WTC11 (cell line): ENCODE measurements around the gene LMTK2. TPM values are rescaled to one million over a fixed set of nuclear protein-coding genes. Genes with fewer than 3 reads are reported as not detected.

Experiments used
- ATAC-seq: fragments of 200-7000 bp; cut with Tn5 transposase; 2 replicates; pipeline ENCODE4 v1.10.0; 2021; ENCODE audit warnings: mild to moderate bottlenecking, moderate library complexity
- CTCF ChIA-PET: fragments of 300-600 bp; sonication (Branson Sonifier 250); formaldehyde crosslinking; loops from one replicate; lab custom pipeline; 2021; ENCODE audit warnings: antibody characterized with exemption; lab: Charles Lee
- POLR2A ChIA-PET: fragments of 350-600 bp; sonication (Branson Sonifier 250); formaldehyde crosslinking; loops from one replicate; lab custom pipeline; 2021; ENCODE audit warnings: antibody characterized with exemption; lab: Charles Lee
- DNase-seq: peaks from one replicate; pipeline ENCODE4 v3.0.0; 2021; ENCODE audit warnings: low spot score
- H3K27ac Mint-ChIP-seq: 2 replicates; pipeline ENCODE4 v1.8.0; 2021; ENCODE audit warnings: mixed read lengths
- H3K27me3 Mint-ChIP-seq: 2 replicates; pipeline ENCODE4 v1.8.0; 2021; ENCODE audit warnings: low read depth, mild to moderate bottlenecking, moderate library complexity, mixed read lengths
- H3K36me3 Mint-ChIP-seq: 2 replicates; pipeline ENCODE4 v1.8.0; 2021; ENCODE audit warnings: mixed read lengths
- H3K4me1 Mint-ChIP-seq: 2 replicates; pipeline ENCODE4 v1.8.0; 2022; ENCODE audit warnings: mixed read lengths
- H3K4me3 Mint-ChIP-seq: 2 replicates; pipeline ENCODE4 v1.8.0; 2021; ENCODE audit warnings: mild to moderate bottlenecking, moderate library complexity, mixed read lengths
- H3K9me3 Mint-ChIP-seq: 2 replicates; pipeline ENCODE4 v1.8.0; 2021; ENCODE audit warnings: mixed read lengths
- ATF6 ChIP-seq: sonication (generic); formaldehyde crosslinking; IDR thresholded peaks from 2 replicates; pipeline ENCODE4 v1.8.1; 2023; ENCODE audit warnings: mild to moderate bottlenecking, missing genetic modification reagents
- CREM ChIP-seq: sonication (generic); formaldehyde crosslinking; IDR thresholded peaks from 2 replicates; pipeline ENCODE4 v1.8.1; 2022; ENCODE audit warnings: mild to moderate bottlenecking, missing genetic modification reagents, moderate library complexity
- FOXJ3 ChIP-seq: sonication (generic); formaldehyde crosslinking; IDR thresholded peaks from 2 replicates; pipeline ENCODE4 v1.9.0; 2021; ENCODE audit warnings: missing genetic modification reagents, mild to moderate bottlenecking, borderline replicate concordance
- FOXK1 ChIP-seq: sonication (generic); formaldehyde crosslinking; IDR thresholded peaks from 2 replicates; pipeline ENCODE4 v1.8.0; 2022; ENCODE audit warnings: mild to moderate bottlenecking, moderate library complexity, missing genetic modification reagents
- IRF2 ChIP-seq: sonication (generic); formaldehyde crosslinking; IDR thresholded peaks from 2 replicates; pipeline ENCODE4 v1.8.0; 2022; ENCODE audit warnings: low read depth, missing genetic modification reagents, borderline replicate concordance
- JUN ChIP-seq: sonication (generic); formaldehyde crosslinking; IDR thresholded peaks from 2 replicates; pipeline ENCODE4 v1.8.0; 2023; ENCODE audit warnings: mild to moderate bottlenecking, missing genetic modification reagents
- MYBL2 ChIP-seq: sonication (generic); formaldehyde crosslinking; IDR thresholded peaks from 2 replicates; pipeline ENCODE4 v1.8.1; 2023; ENCODE audit warnings: mild to moderate bottlenecking, moderate library complexity, missing genetic modification reagents
- NFATC4 ChIP-seq: fragments of 250-450 bp; sonication (Bioruptor Pico); IDR thresholded peaks from 2 replicates; pipeline ENCODE4 v1.9.0; 2021; ENCODE audit warnings: mild to moderate bottlenecking
- NFYB ChIP-seq: sonication (generic); formaldehyde crosslinking; conservative IDR thresholded peaks from 2 replicates; pipeline ENCODE4 v1.8.0; 2022; ENCODE audit warnings: low read depth, missing genetic modification reagents
- NR1H2 ChIP-seq: sonication (generic); formaldehyde crosslinking; IDR thresholded peaks from 2 replicates; pipeline ENCODE4 v1.9.0; 2021; ENCODE audit warnings: mild to moderate bottlenecking, moderate library complexity, missing genetic modification reagents
- NR2C2 ChIP-seq: sonication (generic); formaldehyde crosslinking; IDR thresholded peaks from 2 replicates; pipeline ENCODE4 v1.8.0; 2022; ENCODE audit warnings: mild to moderate bottlenecking, missing genetic modification reagents
- RELA ChIP-seq: sonication (generic); formaldehyde crosslinking; IDR thresholded peaks from 2 replicates; pipeline ENCODE4 v1.8.1; 2022; ENCODE audit warnings: missing genetic modification reagents, mild to moderate bottlenecking, borderline replicate concordance
- SOX15 ChIP-seq: fragments of 250-450 bp; sonication (Bioruptor Pico); IDR thresholded peaks from 2 replicates; pipeline ENCODE4 v1.9.0; 2021; ENCODE audit warnings: mild to moderate bottlenecking
- SP1 ChIP-seq: sonication (generic); formaldehyde crosslinking; conservative IDR thresholded peaks from 2 replicates; pipeline ENCODE4 v1.8.1; 2022; ENCODE audit warnings: missing genetic modification reagents
- TEAD4 ChIP-seq: sonication (generic); formaldehyde crosslinking; IDR thresholded peaks from 2 replicates; pipeline ENCODE4 v1.8.0; 2022; ENCODE audit warnings: mild to moderate bottlenecking, missing genetic modification reagents
- TP53 ChIP-seq: sonication (generic); formaldehyde crosslinking; IDR thresholded peaks from 2 replicates; pipeline ENCODE4 v1.8.1; 2023; ENCODE audit warnings: mild to moderate bottlenecking, missing genetic modification reagents
- USF1 ChIP-seq: sonication (generic); formaldehyde crosslinking; IDR thresholded peaks from 2 replicates; pipeline ENCODE4 v1.8.0; 2022; ENCODE audit warnings: mild to moderate bottlenecking, missing genetic modification reagents
- ZNF121 ChIP-seq: sonication (generic); formaldehyde crosslinking; IDR thresholded peaks from 2 replicates; pipeline ENCODE4 v1.8.0; 2023; ENCODE audit warnings: missing genetic modification reagents
- ZNF219 ChIP-seq: sonication (generic); formaldehyde crosslinking; IDR thresholded peaks from 2 replicates; pipeline ENCODE4 v1.8.0; 2023; ENCODE audit warnings: missing genetic modification reagents, mild to moderate bottlenecking, borderline replicate concordance
- ZNF396 ChIP-seq: fragments of 250-450 bp; sonication (Bioruptor Pico); IDR thresholded peaks from 2 replicates; pipeline ENCODE4 v1.8.0; 2021; ENCODE audit warnings: mild to moderate bottlenecking, moderate library complexity, borderline replicate concordance
- ZNF425 ChIP-seq: fragments of 250-450 bp; sonication (Bioruptor Pico); conservative IDR thresholded peaks from 2 replicates; pipeline ENCODE4 v1.9.0; 2021; ENCODE audit warnings: mild to moderate bottlenecking
- total RNA-seq: library from RNA; stranded (reverse); gene quantifications from 3 replicates; pipeline ENCODE4 v1.2.3, GENCODE V29; 2021
- TF ChIP-seq, protein P1 (sequence below): sonication (generic); formaldehyde crosslinking; IDR thresholded peaks from 2 replicates; pipeline ENCODE4 v1.8.1; 2023; ENCODE audit warnings: mild to moderate bottlenecking, missing genetic modification reagents
- TF ChIP-seq, protein P2 (sequence below): sonication (generic); formaldehyde crosslinking; IDR thresholded peaks from 2 replicates; pipeline ENCODE4 v1.8.1; 2023; ENCODE audit warnings: mild to moderate bottlenecking, missing genetic modification reagents, moderate library complexity
- TF ChIP-seq, protein P3 (sequence below): sonication (generic); formaldehyde crosslinking; IDR thresholded peaks from 2 replicates; pipeline ENCODE4 v1.8.1; 2023; ENCODE audit warnings: mild to moderate bottlenecking, missing genetic modification reagents, borderline replicate concordance
- TF ChIP-seq, protein P4 (sequence below): sonication (generic); formaldehyde crosslinking; IDR thresholded peaks from 2 replicates; pipeline ENCODE4 v1.8.0; 2022; ENCODE audit warnings: mild to moderate bottlenecking, missing genetic modification reagents

Gene LMTK2
- total RNA-seq, 1 experiment from 2014 or later: 24.3 TPM

DNA sequence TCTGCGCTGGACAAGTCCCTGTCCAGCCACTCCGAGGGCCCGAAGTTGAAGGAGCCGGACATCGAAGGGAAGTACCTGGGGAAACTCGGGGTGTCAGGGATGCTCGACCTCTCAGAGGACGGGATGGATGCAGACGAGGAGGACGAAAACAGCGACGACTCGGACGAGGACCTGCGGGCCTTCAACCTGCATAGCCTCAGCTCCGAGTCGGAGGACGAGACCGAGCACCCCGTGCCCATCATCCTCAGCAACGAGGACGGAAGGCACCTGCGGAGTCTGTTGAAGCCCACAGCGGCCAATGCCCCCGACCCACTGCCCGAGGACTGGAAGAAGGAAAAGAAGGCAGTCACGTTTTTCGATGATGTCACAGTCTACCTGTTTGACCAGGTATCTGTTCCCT, 87.5 kb downstream of the LMTK2 start:
- Mint-ChIP-seq H3K4me1 (no peaks in the 10 kb centered on the region), H3K9me3 (no peaks in the 10 kb centered on the region), H3K4me3 (no peak overlapping the region), H3K27ac (no peak overlapping the region)
- POLR2A ChIA-PET: no interaction called here
- DNase-seq (no peak), ATAC-seq (no peak)
- TF ChIP-seq ZNF121 (CRISPR knock-in tag) (no peak), TP53 (CRISPR knock-in tag) (no peak), ATF6 (CRISPR knock-in tag) (no peak), ZNF396 (no peak), CREM (CRISPR knock-in tag) (no peak), ZNF425 (CRISPR knock-in tag) (no peak), ZNF219 (no peak), JUN (CRISPR knock-in tag) (no peak), NFYB (CRISPR knock-in tag) (no peak), IRF2 (CRISPR knock-in tag) (no peak)
- TF ChIP-seq, protein P1, sequence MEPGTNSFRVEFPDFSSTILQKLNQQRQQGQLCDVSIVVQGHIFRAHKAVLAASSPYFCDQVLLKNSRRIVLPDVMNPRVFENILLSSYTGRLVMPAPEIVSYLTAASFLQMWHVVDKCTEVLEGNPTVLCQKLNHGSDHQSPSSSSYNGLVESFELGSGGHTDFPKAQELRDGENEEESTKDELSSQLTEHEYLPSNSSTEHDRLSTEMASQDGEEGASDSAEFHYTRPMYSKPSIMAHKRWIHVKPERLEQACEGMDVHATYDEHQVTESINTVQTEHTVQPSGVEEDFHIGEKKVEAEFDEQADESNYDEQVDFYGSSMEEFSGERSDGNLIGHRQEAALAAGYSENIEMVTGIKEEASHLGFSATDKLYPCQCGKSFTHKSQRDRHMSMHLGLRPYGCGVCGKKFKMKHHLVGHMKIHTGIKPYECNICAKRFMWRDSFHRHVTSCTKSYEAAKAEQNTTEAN (CRISPR knock-in tag): no peak
- TF ChIP-seq, protein P2, sequence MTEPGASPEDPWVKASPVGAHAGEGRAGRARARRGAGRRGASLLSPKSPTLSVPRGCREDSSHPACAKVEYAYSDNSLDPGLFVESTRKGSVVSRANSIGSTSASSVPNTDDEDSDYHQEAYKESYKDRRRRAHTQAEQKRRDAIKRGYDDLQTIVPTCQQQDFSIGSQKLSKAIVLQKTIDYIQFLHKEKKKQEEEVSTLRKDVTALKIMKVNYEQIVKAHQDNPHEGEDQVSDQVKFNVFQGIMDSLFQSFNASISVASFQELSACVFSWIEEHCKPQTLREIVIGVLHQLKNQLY (CRISPR knock-in tag): no peak
- TF ChIP-seq, protein P3, sequence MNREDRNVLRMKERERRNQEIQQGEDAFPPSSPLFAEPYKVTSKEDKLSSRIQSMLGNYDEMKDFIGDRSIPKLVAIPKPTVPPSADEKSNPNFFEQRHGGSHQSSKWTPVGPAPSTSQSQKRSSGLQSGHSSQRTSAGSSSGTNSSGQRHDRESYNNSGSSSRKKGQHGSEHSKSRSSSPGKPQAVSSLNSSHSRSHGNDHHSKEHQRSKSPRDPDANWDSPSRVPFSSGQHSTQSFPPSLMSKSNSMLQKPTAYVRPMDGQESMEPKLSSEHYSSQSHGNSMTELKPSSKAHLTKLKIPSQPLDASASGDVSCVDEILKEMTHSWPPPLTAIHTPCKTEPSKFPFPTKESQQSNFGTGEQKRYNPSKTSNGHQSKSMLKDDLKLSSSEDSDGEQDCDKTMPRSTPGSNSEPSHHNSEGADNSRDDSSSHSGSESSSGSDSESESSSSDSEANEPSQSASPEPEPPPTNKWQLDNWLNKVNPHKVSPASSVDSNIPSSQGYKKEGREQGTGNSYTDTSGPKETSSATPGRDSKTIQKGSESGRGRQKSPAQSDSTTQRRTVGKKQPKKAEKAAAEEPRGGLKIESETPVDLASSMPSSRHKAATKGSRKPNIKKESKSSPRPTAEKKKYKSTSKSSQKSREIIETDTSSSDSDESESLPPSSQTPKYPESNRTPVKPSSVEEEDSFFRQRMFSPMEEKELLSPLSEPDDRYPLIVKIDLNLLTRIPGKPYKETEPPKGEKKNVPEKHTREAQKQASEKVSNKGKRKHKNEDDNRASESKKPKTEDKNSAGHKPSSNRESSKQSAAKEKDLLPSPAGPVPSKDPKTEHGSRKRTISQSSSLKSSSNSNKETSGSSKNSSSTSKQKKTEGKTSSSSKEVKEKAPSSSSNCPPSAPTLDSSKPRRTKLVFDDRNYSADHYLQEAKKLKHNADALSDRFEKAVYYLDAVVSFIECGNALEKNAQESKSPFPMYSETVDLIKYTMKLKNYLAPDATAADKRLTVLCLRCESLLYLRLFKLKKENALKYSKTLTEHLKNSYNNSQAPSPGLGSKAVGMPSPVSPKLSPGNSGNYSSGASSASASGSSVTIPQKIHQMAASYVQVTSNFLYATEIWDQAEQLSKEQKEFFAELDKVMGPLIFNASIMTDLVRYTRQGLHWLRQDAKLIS (CRISPR knock-in tag): no peak
- TF ChIP-seq, all 79 proteins: peak for 0
- CTCF ChIA-PET: no interaction called here
- no peaks in the 10 kb centered on the region for H3K27me3 Mint-ChIP-seq
- peaks cover 20% of the 10 kb centered on the region for H3K36me3 Mint-ChIP-seq

GRCh38 chr7:98194672-98195457, 88.2 kb downstream of the LMTK2 start:
- POLR2A ChIA-PET: no interaction called here
- H3K27me3 Mint-ChIP-seq: no peaks in the 10 kb centered on the region
- H3K36me3 Mint-ChIP-seq: peaks cover 20% of the 10 kb centered on the region
- no peak overlapping the region for H3K4me3 Mint-ChIP-seq
- no peaks in the 10 kb centered on the region for H3K4me1 Mint-ChIP-seq
- CTCF ChIA-PET: no interaction called here
- H3K9me3 Mint-ChIP-seq: no peaks in the 10 kb centered on the region
- DNase-seq: no peak
- no peak for ATAC-seq
- no peak overlapping the region for H3K27ac Mint-ChIP-seq
- TF ChIP-seq, protein P4, sequence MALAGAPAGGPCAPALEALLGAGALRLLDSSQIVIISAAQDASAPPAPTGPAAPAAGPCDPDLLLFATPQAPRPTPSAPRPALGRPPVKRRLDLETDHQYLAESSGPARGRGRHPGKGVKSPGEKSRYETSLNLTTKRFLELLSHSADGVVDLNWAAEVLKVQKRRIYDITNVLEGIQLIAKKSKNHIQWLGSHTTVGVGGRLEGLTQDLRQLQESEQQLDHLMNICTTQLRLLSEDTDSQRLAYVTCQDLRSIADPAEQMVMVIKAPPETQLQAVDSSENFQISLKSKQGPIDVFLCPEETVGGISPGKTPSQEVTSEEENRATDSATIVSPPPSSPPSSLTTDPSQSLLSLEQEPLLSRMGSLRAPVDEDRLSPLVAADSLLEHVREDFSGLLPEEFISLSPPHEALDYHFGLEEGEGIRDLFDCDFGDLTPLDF (CRISPR knock-in tag): no peak
- TF ChIP-seq NR2C2 (CRISPR knock-in tag): no peak
- TF ChIP-seq USF1 (CRISPR knock-in tag): no peak
- TF ChIP-seq NFATC4: no peak
- no peak for TF ChIP-seq NR1H2 (CRISPR knock-in tag)
- TF ChIP-seq FOXK1 (CRISPR knock-in tag): no peak
- TF ChIP-seq MYBL2 (CRISPR knock-in tag): no peak
- no peak for TF ChIP-seq FOXJ3 (CRISPR knock-in tag)
- TF ChIP-seq SOX15: no peak
- TF ChIP-seq IRF2 (CRISPR knock-in tag): no peak
- no peak for TF ChIP-seq RELA
- no peak for TF ChIP-seq SP1 (CRISPR knock-in tag)
- TF ChIP-seq TEAD4 (CRISPR knock-in tag): no peak
